Ovary (tissue), 3 donors: ENCODE results near the gene EPB41L4B.

Source experiments
- POLR2A ChIP-seq: fragments of 450-650 bp; IDR thresholded peaks from one replicate; pipeline ENCODE4 v1.6.1; 2017; ENCODE audit warnings: antibody characterized with exemption, mild to moderate bottlenecking, moderate library complexity
- TF ChIP-seq, protein P1 (sequence below), 3 donors: fragments of 450-650 bp in 2 of 3; fragments of 200-600 bp in 1 of 3; IDR thresholded peaks; one replicate each; pipeline versions ENCODE4 v1.5.1 to v1.8.0; 2016 to 2022; ENCODE audit warnings: antibody characterized with exemption in 3 of 3, mild to moderate bottlenecking in 1 of 3
- donor health status: DM: no; HTN: no; CAD: no.

- no peak for TF ChIP-seq POLR2A
- TF ChIP-seq, protein P1, sequence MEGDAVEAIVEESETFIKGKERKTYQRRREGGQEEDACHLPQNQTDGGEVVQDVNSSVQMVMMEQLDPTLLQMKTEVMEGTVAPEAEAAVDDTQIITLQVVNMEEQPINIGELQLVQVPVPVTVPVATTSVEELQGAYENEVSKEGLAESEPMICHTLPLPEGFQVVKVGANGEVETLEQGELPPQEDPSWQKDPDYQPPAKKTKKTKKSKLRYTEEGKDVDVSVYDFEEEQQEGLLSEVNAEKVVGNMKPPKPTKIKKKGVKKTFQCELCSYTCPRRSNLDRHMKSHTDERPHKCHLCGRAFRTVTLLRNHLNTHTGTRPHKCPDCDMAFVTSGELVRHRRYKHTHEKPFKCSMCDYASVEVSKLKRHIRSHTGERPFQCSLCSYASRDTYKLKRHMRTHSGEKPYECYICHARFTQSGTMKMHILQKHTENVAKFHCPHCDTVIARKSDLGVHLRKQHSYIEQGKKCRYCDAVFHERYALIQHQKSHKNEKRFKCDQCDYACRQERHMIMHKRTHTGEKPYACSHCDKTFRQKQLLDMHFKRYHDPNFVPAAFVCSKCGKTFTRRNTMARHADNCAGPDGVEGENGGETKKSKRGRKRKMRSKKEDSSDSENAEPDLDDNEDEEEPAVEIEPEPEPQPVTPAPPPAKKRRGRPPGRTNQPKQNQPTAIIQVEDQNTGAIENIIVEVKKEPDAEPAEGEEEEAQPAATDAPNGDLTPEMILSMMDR (IDR thresholded peaks at IDR 0.05): no peak
Observed at GRCh38 chr9:109164042-109164441, 156.8 kb downstream of the EPB41L4B start.
